Measurements from ENCODE around the gene CMTM7. TPM values are rescaled to one million over a fixed set of nuclear protein-coding genes. Genes with fewer than 3 reads are reported as not detected.

The CMTM7 gene
- polyA plus RNA-seq, 1 of the 3 experiments (the other 2 are of a cell fraction): 50.1 TPM

- Histone ChIP-seq H3K9me2 (no peaks in the 10 kb centered on the region), H3K4me1 (ENCODE audit: control insufficient read depth in 1 of 2, insufficient read depth in 2 of 2, low read depth in 1 of 2, low read length in 1 of 2) (peaks cover 5 to 19% of the 10 kb centered on the region in 2 experiments; a peak in 3 of 4 replicates), H3K79me2 (ENCODE audit: insufficient read depth) (peaks cover 57% of the 10 kb centered on the region; the same call in 1 of the 2 replicates), H2AFZ (ENCODE audit: low read depth) (no peak overlapping the region), H3F3A (replicated peaks; ENCODE audit: insufficient read depth) (peaks cover 7% of the 10 kb centered on the region), H3K9me3 (no peaks in the 10 kb centered on the region), H3K9ac (no peak overlapping the region), H3K27ac (ENCODE audit: low read depth in 2 of 2, low read length in 1 of 2) (no peak overlapping the region), H3K4me3 (ENCODE audit: low read depth in 2 of 2, low read length in 1 of 2) (no peak overlapping the region), H4K20me1 (ENCODE audit: insufficient read depth) (no peaks in the 10 kb centered on the region), H3K36me3 (replicated peaks in 1 of 2; ENCODE audit: control insufficient read depth in 1 of 2, insufficient read depth in 2 of 2, low read length in 1 of 2) (no peaks in the 10 kb centered on the region), H3K27me3 (ENCODE audit: insufficient read depth) (no peaks in the 10 kb centered on the region), H3K4me2 (no peak overlapping the region)
- ChIA-PET CTCF (interaction anchor here (2.1 to 2.2 kb wide), 2 partner anchors 30 to 62 kb away, joined by 7 to 14 read pairs; no protein-coding TSS in a partner anchor), POLR2A (no interaction called here)
- no peak for DNase-seq
- WGBS (ENCODE audit: low lambda C conversion rate): 88% methylated on average over 7 of the region's 7 CpGs
- no peak for TF ChIP-seq RFX5 (IDR thresholded peaks at IDR 0.05; ENCODE audit: low read length)
- TF ChIP-seq SIN3A (IDR thresholded peaks at IDR 0.05; ENCODE audit: borderline replicate concordance, low read depth, low read length): no peak
- no peak for TF ChIP-seq GATA2 (CRISPR knock-in tag; IDR thresholded peaks at IDR 0.05)
- TF ChIP-seq PBX3 (IDR thresholded peaks at IDR 0.05): no peak
- TF ChIP-seq, protein P1, sequence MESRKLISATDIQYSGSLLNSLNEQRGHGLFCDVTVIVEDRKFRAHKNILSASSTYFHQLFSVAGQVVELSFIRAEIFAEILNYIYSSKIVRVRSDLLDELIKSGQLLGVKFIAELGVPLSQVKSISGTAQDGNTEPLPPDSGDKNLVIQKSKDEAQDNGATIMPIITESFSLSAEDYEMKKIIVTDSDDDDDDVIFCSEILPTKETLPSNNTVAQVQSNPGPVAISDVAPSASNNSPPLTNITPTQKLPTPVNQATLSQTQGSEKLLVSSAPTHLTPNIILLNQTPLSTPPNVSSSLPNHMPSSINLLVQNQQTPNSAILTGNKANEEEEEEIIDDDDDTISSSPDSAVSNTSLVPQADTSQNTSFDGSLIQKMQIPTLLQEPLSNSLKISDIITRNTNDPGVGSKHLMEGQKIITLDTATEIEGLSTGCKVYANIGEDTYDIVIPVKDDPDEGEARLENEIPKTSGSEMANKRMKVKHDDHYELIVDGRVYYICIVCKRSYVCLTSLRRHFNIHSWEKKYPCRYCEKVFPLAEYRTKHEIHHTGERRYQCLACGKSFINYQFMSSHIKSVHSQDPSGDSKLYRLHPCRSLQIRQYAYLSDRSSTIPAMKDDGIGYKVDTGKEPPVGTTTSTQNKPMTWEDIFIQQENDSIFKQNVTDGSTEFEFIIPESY (IDR thresholded peaks at IDR 0.05; ENCODE audit: borderline replicate concordance, low read depth): no peak
- no peak for TF ChIP-seq USF1 (IDR thresholded peaks at IDR 0.05; ENCODE audit: borderline replicate concordance, low read depth)
- no peak for TF ChIP-seq RAD21 (IDR thresholded peaks at IDR 0.05; ENCODE audit: low read length)
- no peak for TF ChIP-seq GABPA (IDR thresholded peaks at IDR 0.05; ENCODE audit: low read depth)
- no peak for TF ChIP-seq RCOR1 (IDR thresholded peaks at IDR 0.05; ENCODE audit: low read length)
- no peak for TF ChIP-seq JUND (IDR thresholded peaks at IDR 0.05)
- TF ChIP-seq TEAD4 (IDR thresholded peaks at IDR 0.05; ENCODE audit: borderline replicate concordance, insufficient read depth): no peak
- TF ChIP-seq YY1 (IDR thresholded peaks at IDR 0.05; ENCODE audit: low read depth): no peak
- TF ChIP-seq TCF12 (IDR thresholded peaks at IDR 0.05): no peak
- TF ChIP-seq EP300 (IDR thresholded peaks at IDR 0.05; ENCODE audit: borderline replicate concordance in 1 of 2, low read depth in 1 of 2, low read length in 1 of 2): no peak
- no peak for TF ChIP-seq MAX (IDR thresholded peaks at IDR 0.05; ENCODE audit: low read depth)
- no peak for TF ChIP-seq MEF2A (IDR thresholded peaks at IDR 0.05; ENCODE audit: borderline replicate concordance, low read depth)
- no peak for TF ChIP-seq RXRA (IDR thresholded peaks at IDR 0.05; ENCODE audit: borderline replicate concordance, low read depth)
These were observed 14.2 kb downstream of the CMTM7 start for GRCh38 chr3:32405711-32406323.

All from SK-N-SH (cell line).